ENCODE data around the gene RETREG3. TPM values are rescaled to one million over a fixed set of nuclear protein-coding genes. Genes with fewer than 3 reads are reported as not detected.
"Not testable (repeated sequence)": the region's sequence is repeated elsewhere in the genome, so short reads cannot be mapped to it uniquely, and the experiment has no call there.

RETREG3 gene
- total RNA-seq, 1 donor from 2014 or later = 61.8 TPM

- Mint-ChIP-seq H3K27ac (ENCODE audit: unreplicated experiment) (no peak overlapping the region), H3K9me3 (ENCODE audit: low read depth) (no peaks in the 10 kb centered on the region)
- no peak for TF ChIP-seq CTCF (IDR thresholded peaks at IDR 0.05)
These were observed 23.8 kb upstream of the RETREG3 start for GRCh38 chr17:42632949-42633444.

GRCh38 chr17:42629411-42630009, 20.3 kb upstream of the RETREG3 start:
- no peak for DNase-seq (ENCODE audit: low spot score)
- Mint-ChIP-seq H3K9me3 (ENCODE audit: low read depth) (no peaks in the 10 kb centered on the region), H3K27ac (ENCODE audit: unreplicated experiment) (no peak overlapping the region), H3K4me1 (ENCODE audit: low read depth) (no peaks in the 10 kb centered on the region), H3K4me3 (ENCODE audit: unreplicated experiment) (no peak overlapping the region), H3K36me3 (ENCODE audit: low read depth) (no peaks in the 10 kb centered on the region), H3K27me3 (ENCODE audit: low read depth) (no peaks in the 10 kb centered on the region)
- TF ChIP-seq CTCF (IDR thresholded peaks at IDR 0.05) = no peak

More at GRCh38 chr17:42632949-42633444, 23.8 kb upstream of the RETREG3 start:
- H3K27me3 Mint-ChIP-seq (ENCODE audit: low read depth) = no peaks in the 10 kb centered on the region
- H3K4me1 Mint-ChIP-seq (ENCODE audit: low read depth) = no peaks in the 10 kb centered on the region
- no peak overlapping the region for H3K4me3 Mint-ChIP-seq (ENCODE audit: unreplicated experiment)
- DNase-seq (ENCODE audit: low spot score) = no peak
- H3K36me3 Mint-ChIP-seq (ENCODE audit: low read depth) = no peaks in the 10 kb centered on the region

DNA sequence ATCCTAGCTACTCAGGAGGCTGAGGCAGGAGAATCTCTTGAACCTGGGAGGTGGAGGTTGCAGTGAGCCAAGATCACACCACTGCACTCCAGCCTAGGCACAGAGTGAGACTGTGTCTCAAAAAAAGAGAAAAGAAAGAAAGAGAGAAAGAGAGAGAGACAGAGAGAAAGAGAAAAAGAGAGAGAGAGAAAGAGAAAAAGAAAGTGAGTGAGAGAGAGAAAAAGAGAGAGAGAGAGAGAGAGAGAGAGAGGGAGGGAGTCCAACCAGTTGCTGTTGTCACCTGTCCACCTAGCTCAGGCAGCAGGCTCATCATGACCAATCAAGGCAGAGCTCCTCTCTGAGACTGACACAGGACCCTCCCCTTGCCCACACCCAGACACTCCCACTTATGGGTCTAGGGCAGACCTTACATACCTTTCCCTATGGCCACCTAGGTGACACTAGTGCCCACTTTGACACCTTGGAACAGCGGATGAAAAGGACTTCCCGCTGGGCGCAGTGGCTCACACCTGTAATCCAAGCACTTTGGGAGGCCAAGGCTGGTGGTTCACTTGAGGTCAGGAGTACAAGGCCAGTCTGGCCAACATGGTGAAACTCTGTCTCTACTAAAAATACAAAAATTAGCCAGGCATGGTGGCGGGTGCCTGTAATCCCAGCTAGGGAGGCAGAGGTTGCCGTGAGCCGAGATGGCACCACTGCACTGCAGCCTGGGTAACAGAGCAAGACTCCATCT, 18.0 kb upstream of the RETREG3 start:
- not testable (repeated sequence) for H3K27me3 Mint-ChIP-seq (ENCODE audit: low read depth); H3K27ac Mint-ChIP-seq (ENCODE audit: unreplicated experiment)

GRCh38 chr17:42623732-42624596, 14.8 kb upstream of the RETREG3 start:
- no peak overlapping the region for H3K27ac Mint-ChIP-seq (ENCODE audit: unreplicated experiment)
- H3K36me3 Mint-ChIP-seq (ENCODE audit: low read depth) = no peaks in the 10 kb centered on the region
- DNase-seq (ENCODE audit: low spot score) = no peak
- TF ChIP-seq CTCF (IDR thresholded peaks at IDR 0.05) = no peak
- H3K4me1 Mint-ChIP-seq (ENCODE audit: low read depth) = no peaks in the 10 kb centered on the region
- no peak overlapping the region for H3K4me3 Mint-ChIP-seq (ENCODE audit: unreplicated experiment)
- no peaks in the 10 kb centered on the region for H3K9me3 Mint-ChIP-seq (ENCODE audit: low read depth)
- H3K27me3 Mint-ChIP-seq (ENCODE audit: low read depth) = no peaks in the 10 kb centered on the region

More for the DNA sequence above, 18.0 kb upstream of the RETREG3 start:
- not testable (repeated sequence) for H3K4me3 Mint-ChIP-seq (ENCODE audit: unreplicated experiment); H3K4me1 Mint-ChIP-seq (ENCODE audit: low read depth); H3K9me3 Mint-ChIP-seq (ENCODE audit: low read depth); DNase-seq (ENCODE audit: low spot score); H3K36me3 Mint-ChIP-seq (ENCODE audit: low read depth)

GRCh38 chr17:42623271-42623670, 14.1 kb upstream of the RETREG3 start:
- TF ChIP-seq CTCF (IDR thresholded peaks at IDR 0.05) = no peak
- DNase-seq (ENCODE audit: low spot score) = no peak
- Mint-ChIP-seq H3K27me3 (ENCODE audit: low read depth) (no peaks in the 10 kb centered on the region), H3K9me3 (ENCODE audit: low read depth) (no peaks in the 10 kb centered on the region), H3K27ac (ENCODE audit: unreplicated experiment) (no peak overlapping the region), H3K4me3 (ENCODE audit: unreplicated experiment) (no peak overlapping the region), H3K36me3 (ENCODE audit: low read depth) (no peaks in the 10 kb centered on the region), H3K4me1 (ENCODE audit: low read depth) (peaks cover 6% of the 10 kb centered on the region)

GRCh38 chr17:42621987-42622386, 12.8 kb upstream of the RETREG3 start:
- not testable (repeated sequence) for H3K27me3 Mint-ChIP-seq (ENCODE audit: low read depth); H3K36me3 Mint-ChIP-seq (ENCODE audit: low read depth); H3K27ac Mint-ChIP-seq (ENCODE audit: unreplicated experiment); DNase-seq (ENCODE audit: low spot score); H3K4me3 Mint-ChIP-seq (ENCODE audit: unreplicated experiment); H3K9me3 Mint-ChIP-seq (ENCODE audit: low read depth); H3K4me1 Mint-ChIP-seq (ENCODE audit: low read depth)

Data from chondrocyte (in vitro differentiated cells).